Measurements from ENCODE around the gene FOXO6.

GRCh38 chr1:41407664-41408252, 46.5 kb downstream of the FOXO6 start:
- TF ChIP-seq, protein P1, sequence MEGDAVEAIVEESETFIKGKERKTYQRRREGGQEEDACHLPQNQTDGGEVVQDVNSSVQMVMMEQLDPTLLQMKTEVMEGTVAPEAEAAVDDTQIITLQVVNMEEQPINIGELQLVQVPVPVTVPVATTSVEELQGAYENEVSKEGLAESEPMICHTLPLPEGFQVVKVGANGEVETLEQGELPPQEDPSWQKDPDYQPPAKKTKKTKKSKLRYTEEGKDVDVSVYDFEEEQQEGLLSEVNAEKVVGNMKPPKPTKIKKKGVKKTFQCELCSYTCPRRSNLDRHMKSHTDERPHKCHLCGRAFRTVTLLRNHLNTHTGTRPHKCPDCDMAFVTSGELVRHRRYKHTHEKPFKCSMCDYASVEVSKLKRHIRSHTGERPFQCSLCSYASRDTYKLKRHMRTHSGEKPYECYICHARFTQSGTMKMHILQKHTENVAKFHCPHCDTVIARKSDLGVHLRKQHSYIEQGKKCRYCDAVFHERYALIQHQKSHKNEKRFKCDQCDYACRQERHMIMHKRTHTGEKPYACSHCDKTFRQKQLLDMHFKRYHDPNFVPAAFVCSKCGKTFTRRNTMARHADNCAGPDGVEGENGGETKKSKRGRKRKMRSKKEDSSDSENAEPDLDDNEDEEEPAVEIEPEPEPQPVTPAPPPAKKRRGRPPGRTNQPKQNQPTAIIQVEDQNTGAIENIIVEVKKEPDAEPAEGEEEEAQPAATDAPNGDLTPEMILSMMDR (IDR thresholded peaks at IDR 0.05) = no peak
- no peak for TF ChIP-seq POLR2AphosphoS5 (IDR thresholded peaks at IDR 0.05)
